RWPE2 (cell line): Measurements from ENCODE around the gene TMEM139.
"Not testable (repeated sequence)": the region's sequence is repeated elsewhere in the genome, so short reads cannot be mapped to it uniquely, and the experiment has no call there.

Experiments used
- ATAC-seq: fragments of 200-7000 bp; cut with Tn5 transposase; 3 replicates; pipeline ENCODE4 v1.9.1; 2021; ENCODE audit warnings: low read depth
- DNase-seq: peaks from one replicate; pipeline ENCODE4 v3.0.0-alpha.2; 2020; ENCODE audit warnings: low spot score
- H3K27ac ChIP-seq: fragments of 450-650 bp; 2 replicates; pipeline ENCODE4 v1.5.1; 2017; ENCODE audit warnings: mild to moderate bottlenecking; ENCODE audit not compliant: poor library complexity, severe bottlenecking
- H3K27me3 ChIP-seq: fragments of 250-450 bp; sonication (Bioruptor Pico); 2 replicates; pipeline ENCODE4 v1.5.1; 2021; ENCODE audit warnings: mild to moderate bottlenecking, moderate library complexity; ENCODE audit not compliant: insufficient read depth, poor library complexity, severe bottlenecking
- H3K36me3 ChIP-seq: fragments of 250-450 bp; sonication (Bioruptor Pico); 2 replicates; pipeline ENCODE4 v1.5.1; 2020; ENCODE audit warnings: low read depth, mild to moderate bottlenecking, moderate library complexity
- H3K4me1 ChIP-seq: fragments of 250-450 bp; sonication (Bioruptor Pico); 2 replicates; pipeline ENCODE4 v1.5.1; 2021; ENCODE audit warnings: mild to moderate bottlenecking, moderate library complexity; ENCODE audit not compliant: insufficient read depth, poor library complexity, severe bottlenecking
- H3K4me3 ChIP-seq: fragments of 250-450 bp; sonication (Bioruptor Pico); 2 replicates; pipeline ENCODE4 v1.5.1; 2021; ENCODE audit warnings: mild to moderate bottlenecking, moderate library complexity; ENCODE audit not compliant: severe bottlenecking
- H3K9me3 ChIP-seq: fragments of 250-450 bp; sonication (Bioruptor Pico); 2 replicates; pipeline ENCODE4 v1.5.1; 2021; ENCODE audit warnings: mild to moderate bottlenecking, moderate library complexity; ENCODE audit not compliant: severe bottlenecking
- TF ChIP-seq, protein P1 (sequence below): fragments of 450-650 bp; IDR thresholded peaks from one replicate; pipeline ENCODE4 v1.5.1; 2017; ENCODE audit warnings: mild to moderate bottlenecking, moderate library complexity; ENCODE audit not compliant: poor library complexity, severe bottlenecking

TMEM139 gene

DNA sequence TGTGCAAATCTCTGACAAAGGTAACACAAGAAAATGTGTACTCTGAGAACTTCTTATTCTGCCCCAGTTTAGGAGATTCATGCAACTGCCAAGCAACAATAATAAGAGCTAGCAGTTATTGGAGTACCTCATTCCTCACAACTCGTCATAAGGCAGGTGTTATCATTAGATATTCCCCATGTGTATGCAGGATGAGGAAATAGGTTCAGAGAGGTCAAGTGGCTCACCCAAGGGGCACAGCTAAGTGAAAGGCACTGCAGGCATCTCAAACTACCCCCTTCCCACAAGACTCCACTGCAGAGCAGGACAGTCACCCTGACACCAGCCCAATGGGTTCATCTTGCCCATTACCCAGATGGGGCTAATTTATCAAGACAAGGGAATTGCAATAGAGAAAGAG is 22.9 kb upstream of the TMEM139 start:
- DNase-seq (no peak), ATAC-seq (no peak)
- Histone ChIP-seq H3K4me3 (no peak overlapping the region), H3K27me3 (no peaks in the 10 kb centered on the region), H3K4me1 (peaks cover 11% of the 10 kb centered on the region), H3K27ac (no peak overlapping the region), H3K36me3 (peaks cover 13% of the 10 kb centered on the region), H3K9me3 (no peaks in the 10 kb centered on the region)
- TF ChIP-seq, protein P1, sequence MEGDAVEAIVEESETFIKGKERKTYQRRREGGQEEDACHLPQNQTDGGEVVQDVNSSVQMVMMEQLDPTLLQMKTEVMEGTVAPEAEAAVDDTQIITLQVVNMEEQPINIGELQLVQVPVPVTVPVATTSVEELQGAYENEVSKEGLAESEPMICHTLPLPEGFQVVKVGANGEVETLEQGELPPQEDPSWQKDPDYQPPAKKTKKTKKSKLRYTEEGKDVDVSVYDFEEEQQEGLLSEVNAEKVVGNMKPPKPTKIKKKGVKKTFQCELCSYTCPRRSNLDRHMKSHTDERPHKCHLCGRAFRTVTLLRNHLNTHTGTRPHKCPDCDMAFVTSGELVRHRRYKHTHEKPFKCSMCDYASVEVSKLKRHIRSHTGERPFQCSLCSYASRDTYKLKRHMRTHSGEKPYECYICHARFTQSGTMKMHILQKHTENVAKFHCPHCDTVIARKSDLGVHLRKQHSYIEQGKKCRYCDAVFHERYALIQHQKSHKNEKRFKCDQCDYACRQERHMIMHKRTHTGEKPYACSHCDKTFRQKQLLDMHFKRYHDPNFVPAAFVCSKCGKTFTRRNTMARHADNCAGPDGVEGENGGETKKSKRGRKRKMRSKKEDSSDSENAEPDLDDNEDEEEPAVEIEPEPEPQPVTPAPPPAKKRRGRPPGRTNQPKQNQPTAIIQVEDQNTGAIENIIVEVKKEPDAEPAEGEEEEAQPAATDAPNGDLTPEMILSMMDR = no peak

DNA sequence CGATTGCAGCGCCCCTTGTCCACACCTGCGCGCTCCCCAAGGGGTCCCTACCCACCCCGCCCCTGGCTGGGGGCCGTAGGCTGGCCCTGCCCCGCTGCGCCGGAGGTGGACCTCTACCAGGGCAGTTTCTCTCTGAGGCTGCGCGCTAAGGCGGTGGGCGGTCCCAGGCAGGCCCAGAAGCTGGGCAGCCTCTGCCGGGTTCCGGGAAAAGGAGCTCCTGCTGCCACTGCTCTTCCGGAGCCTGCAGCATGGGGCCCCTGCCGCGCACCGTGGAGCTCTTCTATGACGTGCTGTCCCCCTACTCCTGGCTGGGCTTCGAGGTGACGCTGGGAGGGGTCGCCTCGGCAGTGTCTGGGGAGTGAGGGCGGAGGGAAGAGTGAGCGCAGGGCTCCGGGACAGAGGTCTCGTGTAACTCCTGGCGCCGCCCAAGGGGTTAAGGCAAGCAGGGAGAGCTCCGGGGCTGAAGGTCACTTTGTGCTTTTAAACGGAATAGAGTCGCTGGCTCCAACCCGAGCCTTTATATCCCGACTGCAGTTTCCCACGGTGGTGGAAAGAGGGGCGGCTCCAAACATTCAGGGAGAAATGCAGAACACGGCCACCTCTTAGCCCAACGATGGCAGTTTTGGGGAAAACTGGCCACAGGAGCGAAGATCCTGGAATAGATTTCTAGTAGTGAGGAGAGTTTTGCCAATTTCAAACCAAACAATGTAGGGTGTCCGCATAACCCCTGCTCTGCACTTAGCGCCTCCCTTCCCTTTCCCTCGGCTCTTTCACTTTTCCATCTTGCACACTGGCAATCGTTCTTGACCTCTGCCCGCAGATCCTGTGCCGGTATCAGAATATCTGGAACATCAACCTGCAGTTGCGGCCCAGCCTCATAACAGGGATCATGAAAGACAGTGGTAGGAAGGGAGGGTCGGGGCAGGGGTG is 21.2 kb upstream of the TMEM139 start, which contains the start of gene GSTK1:
Gene GSTK1 (plus strand): TSS at position 176 of the 930 bp plus-strand sequence. CDS start 73 bp downstream, at position 249.
- Histone ChIP-seq H3K27me3 (no peaks in the 10 kb centered on the region), H3K27ac (peak within 1 kb of the TSS; percentile 2), H3K4me1 (peaks cover 11% of the 10 kb centered on the region), H3K36me3 (peaks cover 27% of the 10 kb centered on the region), H3K4me3 (peak within 1 kb of the TSS; percentile 84), H3K9me3 (no peaks in the 10 kb centered on the region)
- ATAC-seq (peak; percentile 97), DNase-seq (peak; percentile 75)
- TF ChIP-seq, protein P1 = no peak

DNA sequence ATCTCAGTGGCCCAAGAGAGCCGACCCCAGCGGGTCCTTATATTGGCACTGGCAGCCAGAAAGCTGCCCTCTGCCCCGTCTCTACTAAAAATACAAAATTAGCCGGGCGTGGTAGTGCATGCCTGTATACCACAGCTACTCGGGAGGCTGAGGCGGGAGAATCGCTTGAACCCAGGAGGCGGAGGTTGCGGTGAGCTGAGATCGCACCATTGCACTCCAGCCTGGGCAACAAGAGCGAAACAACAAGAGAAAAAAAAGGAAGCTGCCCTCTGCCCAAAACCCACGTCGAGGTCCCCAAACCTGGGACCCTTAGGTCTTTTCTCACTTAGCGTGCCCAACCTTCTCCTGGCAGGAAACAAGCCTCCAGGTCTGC is 20.6 kb upstream of the TMEM139 start:
- Histone ChIP-seq H3K4me3 (peak overlapping the region; percentile 84), H3K36me3 (peaks cover 27% of the 10 kb centered on the region)
- H3K4me1 ChIP-seq, H3K9me3 ChIP-seq, ATAC-seq, DNase-seq, H3K27me3 ChIP-seq, H3K27ac ChIP-seq: not testable (repeated sequence)

DNA sequence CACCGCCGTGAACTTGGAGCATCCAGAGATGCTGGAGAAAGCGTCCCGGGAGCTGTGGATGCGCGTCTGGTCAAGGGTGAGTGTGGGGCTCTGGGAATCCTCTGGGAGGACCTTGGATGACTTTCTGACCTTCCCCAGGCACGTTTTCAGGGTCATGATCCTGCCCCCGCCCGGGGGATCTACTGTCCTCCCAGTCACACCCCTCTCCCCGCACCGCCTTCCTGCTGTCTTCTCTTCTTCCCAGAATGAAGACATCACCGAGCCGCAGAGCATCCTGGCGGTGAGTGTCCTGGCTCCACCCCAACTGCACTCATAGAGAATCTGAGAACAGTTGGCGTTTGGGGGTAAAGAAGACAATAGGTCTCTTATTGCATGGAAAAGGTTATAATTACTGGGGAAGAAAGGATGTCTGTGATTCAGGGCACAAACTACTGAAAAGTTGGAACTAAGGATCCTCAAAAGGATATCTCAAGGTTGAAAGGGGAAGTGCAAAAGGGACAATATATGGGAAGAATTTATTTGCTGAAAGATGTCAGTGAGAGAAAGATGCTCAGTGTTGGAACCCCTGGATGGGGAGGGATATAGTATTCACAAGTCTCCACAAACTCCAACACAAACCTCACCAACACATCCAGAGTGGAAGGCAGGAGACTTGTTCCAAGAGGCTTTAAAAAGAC is 19.6 kb upstream of the TMEM139 start:
- Histone ChIP-seq H3K27ac (no peak overlapping the region), H3K36me3 (peaks cover 35% of the 10 kb centered on the region), H3K4me3 (no peak overlapping the region), H3K4me1 (no peaks in the 10 kb centered on the region), H3K27me3 (no peaks in the 10 kb centered on the region), H3K9me3 (no peaks in the 10 kb centered on the region)
- no peak for DNase-seq
- no peak for ATAC-seq
- TF ChIP-seq, protein P1 = no peak

DNA sequence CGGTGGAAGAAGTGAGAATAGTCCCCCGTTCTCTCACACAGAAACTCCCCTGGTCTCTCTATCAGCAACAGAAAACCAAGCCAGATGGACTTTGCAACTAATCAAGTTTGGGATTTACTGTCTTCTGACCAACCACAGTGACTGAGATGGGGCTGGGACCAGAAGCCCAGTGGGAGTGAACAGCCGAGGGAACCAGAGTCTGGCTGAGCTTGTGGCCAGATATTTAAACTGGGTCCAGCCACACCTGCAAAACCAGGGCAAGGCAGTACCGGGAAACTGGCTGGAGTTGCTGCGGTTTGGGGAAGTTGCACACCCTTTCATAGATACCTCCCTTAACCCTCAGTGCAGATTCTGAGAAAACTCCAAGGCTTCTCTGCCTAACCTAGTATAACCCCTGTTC is 15.5 kb upstream of the TMEM139 start:
- DNase-seq (no peak), ATAC-seq (no peak)
- no peak overlapping the region for H3K4me3 ChIP-seq
- TF ChIP-seq, protein P1 = no peak
- H3K9me3 ChIP-seq = no peaks in the 10 kb centered on the region
- H3K27me3 ChIP-seq = no peaks in the 10 kb centered on the region
- H3K27ac ChIP-seq = no peak overlapping the region
- H3K36me3 ChIP-seq = peaks cover 35% of the 10 kb centered on the region
- H3K4me1 ChIP-seq = no peaks in the 10 kb centered on the region
